HepG2 (cell line): ENCODE results near the gene RPTOR. TPM values are rescaled to one million over a fixed set of nuclear protein-coding genes. Genes with fewer than 3 reads are reported as not detected.

ENCODE experiments used
- MBNL3 ChIP-seq: fragments of 250-450 bp; sonication (Bioruptor Pico); conservative IDR thresholded peaks from 2 replicates; pipeline ENCODE4 v1.8.0; 2022; ENCODE audit warnings: mild to moderate bottlenecking, inconsistent platforms
- MXD4 ChIP-seq: IDR thresholded peaks from 2 replicates; pipeline ENCODE4 v1.6.1; 2016; ENCODE audit warnings: mild to moderate bottlenecking, missing biosample characterization, missing genetic modification reagents
- ZBTB38 ChIP-seq: sonication (generic); formaldehyde crosslinking; IDR thresholded peaks from 2 replicates; pipeline ENCODE4 v1.5.1; 2020; ENCODE audit warnings: mild to moderate bottlenecking, missing genetic modification reagents
- ZFP91 ChIP-seq: sonication (generic); formaldehyde crosslinking; IDR thresholded peaks from 2 replicates; pipeline ENCODE4 v1.9.0; 2022; ENCODE audit warnings: missing genetic modification reagents, mild to moderate bottlenecking, borderline replicate concordance
- ZHX2 ChIP-seq, 2 experiments: sonication (generic) in 1 of 2; formaldehyde crosslinking in 1 of 2; IDR thresholded peaks; 2 replicates each; pipeline versions ENCODE4 v1.6.1 to v1.9.0; 2014 to 2022; ENCODE audit warnings: antibody characterized with exemption in 1 of 2, borderline replicate concordance in 1 of 2, inconsistent platforms in 1 of 2, low read depth in 1 of 2, missing genetic modification reagents in 1 of 2
- ZNF503 ChIP-seq: sonication (generic); formaldehyde crosslinking; IDR thresholded peaks from 2 replicates; pipeline ENCODE4 v1.4.0; 2020; ENCODE audit warnings: missing genetic modification reagents
- polyA plus RNA-seq, 8 experiments: library from polyadenylated mRNA; depleted of rRNA in 3 of 8; stranded (reverse) in 7 of 8; unstranded in 1 of 8; fragments of >200 nt; fragmentation: Illumina TruSeq in 4 of 8; extraction: Trizol in 4 of 8; gene quantifications; 2 replicates each; pipeline versions ENCODE4 v1.2.1 to v1.2.3, GENCODE V29; 2011 to 2016; ENCODE audit warnings: low read depth in 4 of 8, missing spikeins in 1 of 8, mixed read lengths in 1 of 8; ENCODE audit not compliant: insufficient read depth in 1 of 8
- total RNA-seq, 5 experiments: library from RNA; depleted of rRNA; stranded (reverse); fragments of >200 nt; fragmentation: Illumina TruSeq; extraction: Trizol; gene quantifications; 2 replicates each; pipeline ENCODE4 v1.2.3, GENCODE V29; 2016; ENCODE audit warnings: low read depth in 1 of 5

RPTOR gene
- total and polyA plus RNA-seq, 2 of the 13 experiments (the other 11 are each of a cell fraction or from before 2014, with no cell fraction given): 6.6 to 25.3 TPM

GRCh38 chr17:80666867-80667266 is 122.2 kb downstream of the RPTOR start (continued):
- TF ChIP-seq ZFP91 (peak; percentile 43; the same call in 1 of the 2 replicates), MBNL3 (no peak), ZBTB38 (CRISPR knock-in tag) (peak; percentile 85), ZNF503 (CRISPR knock-in tag) (no peak), MXD4 (CRISPR knock-in tag) (no peak), ZHX2 (IDR thresholded peaks at IDR 0.05; ENCODE audit: low read depth) (no peak), ZHX2 (CRISPR knock-in tag; IDR thresholded peaks at IDR 0.05; ENCODE audit: borderline replicate concordance) (no peak)
- TF ChIP-seq, all 625 proteins: peak for 7
